Ecto neural progenitor cell (in vitro differentiated cells): ENCODE measurements around the gene SALL3.
A peak's percentile ranks its signal among the peaks of the same experiment; 100 is the strongest.

Experiments
- DNase-seq: peaks from one replicate; pipeline ENCODE4 v3.0.0-alpha.2; 2018; ENCODE audit warnings: low spot score

Gene SALL3

DNA sequence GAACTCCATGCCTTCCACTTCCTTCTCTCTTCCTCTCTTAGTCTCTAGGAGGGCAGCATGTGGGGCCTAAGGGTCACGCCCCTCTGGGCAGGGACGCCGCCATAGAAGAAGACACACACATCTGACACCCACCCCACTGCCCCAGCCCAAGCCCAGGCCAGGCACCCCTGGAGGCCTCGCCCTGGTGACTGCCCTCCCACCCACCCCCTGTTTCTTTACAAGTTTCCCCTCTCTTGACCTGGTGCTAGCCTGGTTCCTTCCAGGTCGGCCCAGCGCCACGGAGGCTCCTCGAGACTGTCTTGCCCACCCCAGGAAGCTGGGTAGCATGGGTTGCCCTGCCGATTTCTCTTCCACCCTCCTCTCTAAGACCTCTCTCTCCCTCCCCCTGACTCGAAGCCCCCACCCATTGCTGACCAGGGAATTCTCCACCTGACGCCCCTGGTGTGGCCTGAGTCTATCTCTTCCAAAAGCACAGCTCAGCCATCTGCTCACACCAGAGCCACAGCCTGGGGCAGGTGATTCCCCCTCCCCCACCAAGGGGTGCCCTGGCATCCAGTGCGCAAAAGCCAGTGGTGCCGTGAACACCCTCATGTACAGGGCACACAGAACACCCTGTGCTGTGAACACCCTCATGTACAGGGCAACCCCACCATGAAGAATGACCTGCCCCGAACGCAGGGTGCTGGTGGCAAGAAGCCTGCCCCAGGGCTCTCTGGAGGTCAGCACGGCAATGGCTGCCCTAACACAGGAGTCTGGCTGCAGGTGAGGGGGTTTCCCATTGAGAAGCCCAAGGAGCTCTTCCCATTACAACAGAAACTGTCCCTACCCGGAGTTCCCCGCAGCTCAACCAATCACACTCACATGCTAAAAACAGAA lies 13.5 kb upstream of the SALL3 start:
- DNase-seq = no peak

DNA sequence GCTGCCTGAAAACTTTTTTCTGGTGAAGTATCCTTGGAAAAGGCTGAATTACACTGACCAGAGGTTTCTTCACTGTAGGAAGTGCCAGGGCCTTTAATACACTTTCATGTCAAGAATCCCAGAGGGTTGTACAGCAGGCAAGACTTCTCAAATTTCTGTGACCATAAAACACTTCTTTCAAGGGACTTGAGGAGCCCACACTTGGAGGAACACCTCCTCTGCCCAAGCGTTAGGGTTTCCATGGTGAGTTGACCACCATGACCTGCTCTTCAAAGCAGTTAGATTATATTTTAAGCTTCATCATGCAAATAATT lies 12.9 kb upstream of the SALL3 start:
- DNase-seq = no peak

DNA sequence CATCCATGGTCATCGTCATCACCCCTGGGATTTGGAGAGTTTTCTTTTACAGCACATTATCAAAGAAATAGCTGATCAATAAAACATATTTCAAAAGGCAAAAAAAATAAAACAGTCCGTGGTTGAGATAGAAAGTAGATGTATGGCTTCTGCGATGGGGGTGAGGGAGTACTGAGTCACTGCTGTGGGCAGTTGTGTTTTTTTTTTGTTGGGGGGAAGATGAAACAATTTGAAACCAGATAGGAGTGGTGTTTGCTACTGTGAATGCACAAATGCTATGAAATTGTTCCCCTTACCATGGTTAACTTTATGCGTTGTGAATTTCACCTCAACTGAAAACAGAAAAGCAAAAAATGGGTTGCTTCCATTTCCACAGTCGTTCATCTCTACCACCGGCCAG lies 11.9 kb upstream of the SALL3 start:
- no peak for DNase-seq

DNA sequence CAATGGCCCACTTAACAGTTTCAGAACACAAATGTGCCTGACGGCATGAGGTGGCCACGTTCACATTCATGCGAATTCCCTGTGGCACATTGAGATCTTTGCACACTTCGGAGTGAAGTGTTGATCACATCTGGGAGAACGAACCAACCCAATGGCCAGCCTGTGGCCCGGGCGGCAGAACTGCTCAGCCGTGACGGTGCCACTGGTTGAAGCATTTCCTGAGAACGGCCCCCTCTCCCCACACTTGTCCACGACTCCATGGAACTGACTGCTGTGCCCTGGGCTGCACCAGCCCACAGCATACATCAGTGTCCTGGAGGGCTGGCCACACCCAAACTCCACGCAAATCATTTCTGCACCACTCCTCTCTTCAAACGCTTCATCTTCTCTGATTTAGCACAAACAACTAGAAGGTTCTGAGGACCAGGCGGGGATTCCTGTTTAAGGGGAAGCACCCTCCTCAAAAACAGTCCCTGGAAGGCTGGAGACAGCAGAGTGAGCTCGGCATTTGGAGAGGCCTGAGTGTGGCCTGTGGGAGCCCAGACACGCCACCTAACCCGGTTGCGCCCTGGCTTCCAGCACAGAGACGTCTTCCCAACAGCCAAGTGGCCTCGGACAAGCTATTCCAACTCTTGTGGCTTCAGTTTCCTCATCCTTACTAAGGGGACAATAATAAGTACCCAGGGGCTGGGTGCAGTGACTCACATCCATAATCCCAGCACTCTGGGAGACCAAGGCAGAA lies 9.9 kb upstream of the SALL3 start:
- no peak for DNase-seq

DNA sequence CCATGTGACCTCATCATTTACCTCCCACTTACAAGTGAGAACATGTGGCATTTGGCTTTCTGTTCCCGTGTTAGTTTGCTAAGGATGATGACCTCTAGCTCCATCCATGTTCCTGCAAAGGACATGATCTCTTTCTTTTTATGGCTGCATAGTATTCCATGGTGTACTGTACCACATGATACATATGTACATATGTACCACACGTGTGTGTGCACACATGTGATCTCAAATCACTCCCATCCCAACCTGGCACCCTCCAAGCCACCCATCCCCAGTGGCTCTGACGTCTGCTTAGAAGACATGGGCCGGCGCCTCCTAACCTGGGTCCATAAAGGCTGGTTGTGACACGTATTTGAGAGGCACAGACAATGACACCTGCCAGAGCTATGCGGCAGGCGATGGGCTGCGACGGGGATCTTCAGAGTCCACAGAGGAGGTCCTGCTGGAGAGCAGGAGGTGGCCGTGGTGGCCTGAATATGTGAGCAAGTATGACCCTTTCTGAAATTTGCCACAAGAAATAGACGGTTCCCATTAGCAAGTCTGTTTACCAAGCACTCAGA lies 8.8 kb upstream of the SALL3 start:
- no peak for DNase-seq

DNA sequence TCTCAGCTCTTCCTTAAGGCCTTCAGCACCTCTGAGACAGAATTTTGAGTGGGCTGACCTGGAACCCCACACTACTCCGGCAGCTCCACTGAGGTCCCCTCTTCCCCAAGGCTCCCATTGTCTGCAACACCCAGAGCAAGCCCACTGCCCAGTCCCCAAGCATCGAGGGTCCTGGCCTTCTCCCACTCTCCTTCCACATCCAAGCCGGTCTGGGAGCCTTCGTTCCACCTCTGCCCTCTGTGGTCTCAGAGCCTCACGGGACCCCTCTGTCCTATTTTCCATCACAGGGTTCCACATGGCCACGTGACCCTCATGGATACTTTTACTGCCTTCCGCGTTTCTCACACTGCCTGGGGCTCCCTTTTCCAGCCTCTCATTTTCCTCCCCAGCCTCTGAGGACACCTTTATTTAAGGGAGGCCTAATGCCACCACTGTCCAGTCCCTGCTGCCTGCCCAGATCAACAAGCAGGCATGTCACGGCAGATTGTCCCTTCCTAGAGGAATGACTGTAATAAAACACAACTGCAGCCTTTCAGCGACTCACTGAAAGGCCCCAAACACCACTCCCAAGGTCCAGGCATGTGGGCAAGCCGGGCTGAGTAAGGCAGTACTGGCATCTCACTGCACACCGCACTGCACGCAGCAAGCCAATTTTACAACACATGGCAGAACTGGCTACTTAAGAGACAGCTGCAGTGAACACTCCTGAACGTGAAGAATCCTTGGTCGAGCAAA lies 7.9 kb upstream of the SALL3 start:
- no peak for DNase-seq

DNA sequence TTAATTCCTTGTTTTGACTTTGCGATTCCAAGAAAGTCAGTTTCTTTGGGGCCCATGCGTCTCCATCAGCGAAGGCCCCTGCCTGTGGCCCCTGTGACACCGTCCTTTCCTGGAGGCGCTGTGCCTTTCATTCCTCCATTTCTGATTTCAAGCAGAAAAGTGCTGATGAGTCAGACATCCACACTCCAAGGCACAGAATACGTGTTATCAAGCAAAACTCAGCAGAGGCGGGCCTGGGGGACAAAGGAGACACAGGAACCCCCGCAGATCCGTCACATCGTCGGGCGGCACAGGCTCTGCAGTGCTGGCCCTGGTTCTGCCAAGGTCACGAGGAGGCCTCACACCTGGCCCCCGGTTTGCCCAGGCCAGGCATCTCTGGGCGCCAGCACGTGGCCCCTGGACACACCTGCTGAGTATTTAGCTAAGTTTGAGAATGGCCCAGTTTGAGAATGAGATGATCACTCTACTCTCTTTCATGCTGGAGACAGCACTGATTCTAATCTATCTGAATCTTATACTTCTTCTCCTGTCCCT lies 7.2 kb upstream of the SALL3 start:
- no peak for DNase-seq

DNA sequence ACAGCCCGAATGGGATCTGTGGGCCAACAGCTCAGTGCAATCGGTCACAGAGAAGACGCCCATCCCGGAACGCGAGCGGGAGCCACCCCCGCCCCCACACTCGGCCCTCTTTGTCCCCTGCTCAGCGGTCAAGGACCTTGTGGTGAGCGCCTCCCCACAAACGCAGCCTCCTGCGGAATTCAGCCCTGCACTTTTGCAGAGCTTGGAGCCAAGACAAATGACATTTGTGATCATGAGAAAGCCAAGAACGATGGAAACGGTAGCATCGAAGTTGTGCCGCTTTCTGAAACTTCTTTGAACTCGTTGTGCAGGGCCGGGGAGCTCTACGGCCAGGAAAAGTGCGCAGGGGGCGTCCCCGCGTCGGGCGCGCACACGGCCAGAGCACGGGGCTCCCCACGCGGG lies 6.7 kb upstream of the SALL3 start:
- DNase-seq = no peak

DNA sequence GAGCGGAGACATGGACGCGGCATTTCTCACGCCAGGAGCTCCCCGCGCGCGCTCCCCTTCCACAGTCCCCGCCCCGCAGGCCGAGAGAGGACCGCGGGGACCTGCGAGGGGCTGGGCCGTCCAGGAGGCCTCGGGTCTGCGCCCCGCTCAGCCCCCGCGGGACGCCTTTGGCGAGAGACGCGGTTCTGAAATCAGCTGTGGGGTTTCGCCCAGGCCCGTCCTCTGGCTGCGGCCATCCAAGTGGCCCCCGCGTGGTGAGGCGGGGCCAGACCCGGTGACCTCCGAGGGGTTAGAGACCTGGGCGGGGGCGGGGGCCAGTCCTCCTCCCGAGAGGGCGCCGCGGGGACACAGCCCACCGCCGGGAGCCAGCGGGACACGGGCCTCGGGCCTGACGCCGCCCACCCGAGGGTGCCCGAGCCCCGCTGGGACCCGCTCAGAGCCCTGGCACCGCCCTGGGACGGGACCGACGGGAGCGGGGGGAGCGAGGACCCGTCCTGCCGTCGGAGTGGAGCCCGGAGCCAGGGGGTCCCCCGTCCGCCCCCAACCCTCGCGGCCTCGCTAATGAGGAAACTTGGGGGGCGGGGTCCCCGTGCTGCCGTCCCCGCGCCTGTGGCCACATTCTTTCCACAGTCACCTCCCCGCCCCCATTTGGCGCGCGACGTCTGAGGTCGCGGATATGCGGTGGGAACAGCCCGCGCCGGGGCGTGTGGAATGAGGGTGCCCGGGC lies 6.1 kb upstream of the SALL3 start:
- no peak for DNase-seq

DNA sequence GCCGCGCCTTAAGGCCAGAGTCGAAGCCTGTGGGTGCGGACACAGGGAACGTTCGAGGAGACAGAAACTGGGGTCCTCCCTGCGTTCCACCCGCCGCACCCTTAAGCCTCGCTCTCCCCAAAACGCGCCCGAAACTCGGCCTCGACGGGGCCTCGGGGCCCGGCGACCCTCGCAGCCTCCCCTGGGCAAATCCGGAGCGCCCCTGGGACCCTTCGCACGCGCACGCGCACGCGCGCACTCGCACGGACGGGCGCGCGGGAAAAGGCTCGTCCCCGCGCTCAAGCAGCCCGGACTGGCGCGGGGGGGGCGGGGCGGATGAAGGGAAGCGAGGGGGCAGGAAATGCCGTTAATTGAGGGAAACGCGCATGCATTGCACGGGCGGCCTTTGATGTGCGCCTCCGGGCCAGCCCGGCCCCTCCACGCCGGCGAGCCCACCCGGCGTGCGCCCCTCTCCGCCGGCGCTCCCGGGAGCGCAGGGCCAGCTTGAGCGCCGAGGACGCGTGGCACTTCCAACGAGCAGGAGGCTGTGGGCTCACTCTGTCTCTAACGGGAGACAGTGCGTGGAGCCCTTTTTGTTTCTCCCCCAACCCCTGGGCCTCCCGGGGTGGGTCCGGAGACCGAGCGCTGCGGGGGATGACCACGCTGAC lies 5.4 kb upstream of the SALL3 start:
- peak; percentile 58 for DNase-seq

DNA sequence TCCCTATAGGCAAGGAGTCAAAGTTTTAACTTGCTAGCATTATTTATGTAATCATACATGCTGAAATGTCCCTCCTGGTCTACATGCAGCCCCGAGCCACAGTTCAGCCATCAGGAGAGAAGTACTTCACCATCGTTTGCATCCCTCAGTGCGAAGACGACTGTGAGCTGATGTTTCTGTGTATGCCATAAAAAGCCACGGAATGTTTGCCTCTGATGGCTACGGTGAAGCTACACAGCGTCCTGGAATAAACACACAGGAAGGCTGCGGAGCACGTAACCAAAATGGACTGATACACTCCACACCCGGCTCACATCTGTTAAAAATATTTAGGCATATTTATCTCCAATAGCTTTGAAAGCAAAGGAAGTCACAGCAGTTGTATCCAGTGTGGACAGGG lies 4.3 kb upstream of the SALL3 start:
- no peak for DNase-seq

DNA sequence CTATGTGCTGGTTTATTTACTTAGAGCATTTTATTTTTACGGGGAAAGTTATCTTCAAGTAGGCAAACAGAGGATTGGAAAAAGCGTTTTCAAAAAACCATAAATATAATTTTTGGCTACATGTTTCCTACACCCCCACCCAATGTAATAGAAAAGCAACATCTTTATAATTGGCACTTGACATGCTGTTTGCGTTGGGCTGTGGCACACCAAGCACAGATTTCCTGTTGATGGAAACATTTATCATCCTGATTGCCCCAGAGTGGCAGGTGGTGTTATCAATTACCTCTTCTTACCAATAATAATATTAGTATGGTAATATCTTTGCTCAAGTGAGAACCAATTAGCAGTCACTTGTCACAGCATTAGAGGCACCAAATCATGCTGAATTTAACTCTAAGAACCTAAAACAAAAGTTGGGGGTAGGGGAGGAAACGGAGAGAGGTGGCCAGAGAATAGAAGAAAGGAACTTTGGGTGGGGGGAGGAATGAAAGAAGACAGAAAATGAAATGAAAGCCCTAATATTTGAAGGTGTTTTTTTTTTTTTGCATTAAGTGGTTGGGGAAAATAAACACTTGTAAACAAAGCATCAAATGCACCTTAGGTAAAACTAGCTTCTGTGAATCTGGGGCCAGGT lies 3.8 kb upstream of the SALL3 start:
- no peak for DNase-seq

DNA sequence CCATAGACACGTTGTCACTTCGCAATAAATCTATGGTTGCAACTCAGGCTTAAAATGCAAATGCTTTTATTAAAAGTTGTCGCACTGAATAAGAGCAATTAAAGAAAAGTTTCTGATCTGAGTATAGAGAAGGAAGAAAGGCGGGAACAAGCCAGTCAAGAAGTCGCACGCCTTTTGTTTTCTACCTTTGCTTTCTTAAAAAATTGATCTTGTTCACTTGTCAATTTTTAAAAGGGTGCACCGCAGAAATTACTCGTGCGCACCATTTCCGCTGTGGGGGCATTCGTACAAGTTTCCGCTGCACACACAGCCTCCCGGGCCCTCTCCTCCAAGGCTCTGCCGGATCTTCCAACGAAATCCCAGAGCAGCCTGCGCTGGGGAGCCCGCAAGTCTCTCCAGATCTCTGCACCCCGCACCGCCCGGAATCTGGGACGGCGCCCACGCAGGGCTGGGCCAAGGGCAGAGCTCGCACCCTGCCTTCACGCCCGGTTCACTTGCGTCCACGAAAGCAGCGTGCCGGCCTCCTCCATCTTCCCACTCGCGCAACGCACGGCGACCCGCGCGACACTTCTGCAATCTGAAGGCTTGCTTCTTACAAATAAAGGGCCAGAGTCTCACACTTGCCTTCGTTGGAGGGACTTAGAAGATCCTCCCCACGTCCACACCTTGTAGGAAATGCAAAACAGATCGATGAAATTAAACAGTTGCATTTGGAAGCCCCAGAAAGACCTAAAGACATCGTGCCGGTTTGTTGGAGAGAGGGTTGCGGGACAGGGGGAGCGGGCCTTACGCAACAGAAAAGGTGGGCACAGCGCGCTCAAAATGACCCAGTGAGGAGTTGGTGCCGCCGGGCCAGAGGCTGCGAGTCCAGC lies 2.6 kb upstream of the SALL3 start:
- no peak for DNase-seq

DNA sequence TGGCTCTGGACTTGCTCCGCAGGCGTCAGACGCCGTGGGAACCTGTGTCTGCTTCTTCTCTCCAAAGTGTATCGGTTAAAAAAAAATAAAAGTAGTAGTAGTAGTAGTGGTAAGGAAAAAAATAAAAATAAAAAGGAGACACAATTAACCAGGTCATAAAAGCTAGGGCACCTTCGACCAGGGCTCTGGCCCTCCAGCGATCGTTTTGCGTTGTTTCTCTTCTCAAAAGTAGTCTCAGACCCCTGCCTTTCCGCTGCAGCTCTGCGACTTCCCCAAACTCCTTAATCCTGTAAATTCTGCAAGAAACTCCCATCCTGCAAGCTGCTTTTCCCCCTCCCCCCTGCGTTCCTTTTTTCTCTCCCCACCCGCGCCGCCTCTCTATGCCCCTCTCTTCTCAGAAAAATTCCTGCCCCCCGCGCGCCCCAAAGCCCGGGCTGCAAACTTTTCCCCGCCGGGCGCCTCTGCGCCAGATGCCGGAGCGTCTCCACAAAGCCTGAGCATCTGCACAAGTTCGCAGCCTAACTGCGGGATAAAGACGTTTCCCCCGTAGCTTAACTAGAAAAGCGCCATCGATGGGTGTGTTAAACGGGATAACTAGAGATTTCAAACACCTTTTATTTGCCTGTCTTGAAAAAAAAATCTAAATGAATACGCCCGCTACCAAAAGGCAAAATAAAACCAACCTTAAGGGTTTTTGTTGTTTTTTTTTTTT lies 1.8 kb upstream of the SALL3 start:
- DNase-seq = peak; percentile 64

DNA sequence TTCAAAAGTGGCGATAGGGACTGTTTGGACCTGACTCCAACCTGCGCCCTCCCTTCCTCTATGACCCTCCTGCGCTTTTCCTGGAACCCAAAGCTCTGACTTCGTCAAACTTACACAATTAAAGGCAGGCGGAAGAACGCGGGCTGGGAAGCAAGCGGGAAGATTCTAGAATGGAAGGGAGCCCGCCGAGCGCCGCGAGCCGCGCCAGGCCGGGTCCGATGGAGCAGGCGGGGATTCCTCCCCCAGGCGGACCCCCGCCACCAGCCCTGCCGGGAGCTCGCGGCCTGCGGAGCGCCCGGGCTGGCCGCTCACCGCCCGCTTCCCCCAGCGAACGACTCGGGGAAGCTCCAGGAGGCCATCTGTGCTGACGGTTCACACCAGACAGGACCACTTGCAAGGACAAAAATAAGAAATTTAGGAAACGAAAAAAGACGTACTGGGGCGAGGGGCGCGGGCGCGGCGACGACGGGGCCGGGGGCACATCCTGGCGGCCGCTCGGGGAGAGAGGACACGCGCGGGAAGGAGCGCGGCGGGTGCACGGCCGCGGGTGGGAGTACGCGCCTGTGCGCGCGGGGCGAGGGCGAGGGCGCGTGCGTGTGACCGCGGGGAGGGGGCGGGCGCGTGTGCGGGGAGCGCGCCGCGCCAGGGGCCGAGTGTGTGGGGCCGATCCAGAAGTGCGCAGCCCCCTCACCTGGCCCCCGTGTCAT lies 1.1 kb upstream of the SALL3 start:
- peak; percentile 66 for DNase-seq

DNA sequence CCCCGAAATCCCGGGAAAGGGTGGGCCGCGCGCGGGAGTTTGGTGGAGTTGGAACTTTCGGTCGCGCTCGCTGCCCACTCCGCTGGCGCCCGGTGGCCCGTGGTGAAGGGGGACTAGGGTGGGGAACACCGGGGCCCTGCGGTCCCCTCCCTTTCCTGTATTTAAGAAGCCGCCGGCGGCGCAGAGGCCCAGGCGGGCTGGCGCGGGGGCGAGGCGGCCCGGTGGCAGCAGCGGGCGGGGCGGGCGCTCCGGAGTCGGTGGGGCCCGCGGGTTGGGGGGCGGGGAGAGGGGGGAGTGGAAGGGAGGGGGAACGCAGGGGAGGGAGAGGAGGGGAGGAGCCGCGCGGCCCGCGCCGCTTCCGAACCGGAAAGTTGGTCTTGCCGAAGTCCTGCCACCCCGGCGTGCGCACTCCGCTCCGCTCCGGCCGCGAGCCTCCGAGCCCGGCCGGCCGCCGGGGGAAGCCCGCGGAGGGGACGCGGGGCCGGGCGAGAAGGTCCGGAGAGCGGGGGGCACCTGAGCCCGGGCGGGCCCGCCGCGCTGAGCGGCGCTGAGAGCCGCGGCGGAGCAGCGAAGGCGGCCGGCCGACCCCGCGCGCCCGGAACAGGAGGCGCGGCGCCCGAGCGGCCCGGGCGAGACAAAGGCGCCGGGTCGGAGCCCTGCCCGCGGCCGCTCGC lies 425 bp upstream of the SALL3 start:
- DNase-seq = peak; percentile 77

DNA sequence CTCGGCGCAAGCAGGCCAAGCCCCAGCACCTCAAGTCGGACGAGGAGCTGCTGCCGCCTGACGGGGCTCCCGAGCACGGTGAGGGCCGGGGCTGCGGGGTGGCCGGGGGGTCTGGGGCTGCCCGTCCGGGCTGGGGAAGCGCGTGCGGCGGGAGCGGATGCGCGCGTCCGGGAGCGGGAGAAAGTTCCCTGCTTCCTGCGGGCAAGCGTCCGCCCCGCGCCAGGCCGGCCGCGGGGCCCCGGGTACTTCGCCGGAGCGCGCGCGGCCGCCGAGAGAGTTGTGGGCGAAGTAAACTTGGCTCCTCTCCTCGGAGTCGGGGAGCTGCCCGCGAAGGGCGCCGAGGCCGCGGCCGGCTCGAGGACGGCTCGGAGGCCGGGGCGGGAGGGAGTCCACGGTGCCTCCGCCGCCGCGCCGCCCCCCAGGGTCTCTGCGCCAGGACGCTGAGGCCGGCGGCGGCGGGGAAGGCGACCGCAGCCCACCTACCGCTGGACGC lies 707 bp downstream of the SALL3 start:
- peak; percentile 63 for DNase-seq
